ENCODE data around the gene ZNHIT1.
"Not testable (repeated sequence)": the region's sequence is repeated elsewhere in the genome, so short reads cannot be mapped to it uniquely, and the experiment has no call there.

Gene ZNHIT1

DNA sequence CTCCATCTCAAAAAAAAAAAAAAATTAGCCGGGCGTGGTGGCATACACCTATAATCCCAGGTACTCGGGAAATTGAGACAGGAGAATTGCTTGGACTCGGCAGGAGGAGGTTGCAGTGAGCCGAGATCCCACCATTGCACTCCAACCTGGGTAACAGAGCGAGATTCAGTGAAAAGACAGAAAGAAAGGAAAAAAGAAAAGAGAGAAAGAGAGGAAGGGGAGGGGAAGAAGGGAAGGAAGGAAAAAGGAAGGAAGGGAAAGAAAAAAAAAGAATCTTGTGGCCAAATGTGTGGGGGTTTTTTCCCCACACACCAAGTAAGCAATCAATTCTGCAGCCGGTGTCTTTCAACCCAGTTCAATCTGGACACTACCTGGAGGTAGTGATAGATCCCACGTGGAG, 28.9 kb upstream of the ZNHIT1 start:
- no peak for DNase-seq

DNA sequence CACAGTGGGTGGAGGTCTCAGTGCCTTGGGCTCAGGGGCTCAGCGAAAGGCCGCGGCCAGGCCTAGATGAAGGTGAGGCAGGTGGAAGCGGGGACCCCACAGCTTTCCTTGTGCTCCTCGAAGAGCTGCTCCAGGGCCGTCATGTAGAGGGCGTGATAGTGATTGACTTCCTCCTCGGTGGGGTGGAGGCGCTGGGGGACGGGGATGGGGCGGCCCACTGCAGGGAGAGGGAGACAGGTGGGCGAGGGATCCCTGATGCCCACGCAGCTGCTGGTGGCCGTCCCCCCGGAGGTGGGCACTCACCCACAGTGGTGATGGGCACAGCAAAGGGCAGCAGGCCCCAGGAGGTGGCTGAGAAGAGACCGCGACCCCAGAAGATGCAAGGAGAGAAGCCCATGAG, 22.1 kb upstream of the ZNHIT1 start:
- DNase-seq, result no peak

DNA sequence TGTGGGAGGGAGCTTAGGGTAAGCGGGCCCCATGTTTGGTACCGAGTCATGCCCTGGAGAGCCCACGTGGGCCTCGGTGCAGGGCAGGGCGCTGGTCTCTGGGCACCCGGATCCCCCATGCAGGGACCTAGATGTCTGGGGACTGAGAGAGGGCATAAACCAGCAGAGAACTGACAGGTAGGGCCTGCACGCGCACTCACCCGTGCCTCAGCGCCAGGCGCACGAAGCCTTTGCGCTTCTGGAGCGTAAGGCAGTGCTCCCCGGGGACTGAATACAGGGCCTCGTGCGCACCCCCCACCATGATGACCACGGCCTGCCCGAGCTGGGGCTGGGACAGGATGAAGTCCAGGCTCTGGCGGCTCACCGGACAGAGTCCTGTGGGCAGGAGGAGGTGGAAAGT, 20.0 kb upstream of the ZNHIT1 start:
- no peak for DNase-seq

- DNase-seq, result no peak
Measured at GRCh38 chr7:101198476-101198875, 19.5 kb upstream of the ZNHIT1 start.

GRCh38 chr7:101199522-101199921, 18.4 kb upstream of the ZNHIT1 start:
- DNase-seq, result not testable (repeated sequence)

- DNase-seq, result no peak
Measured at GRCh38 chr7:101200504-101200861, 17.5 kb upstream of the ZNHIT1 start.

- no peak for DNase-seq
Measured at GRCh38 chr7:101200862-101201599, 16.9 kb upstream of the ZNHIT1 start, which contains the start of gene MOGAT3. Gene MOGAT3, minus strand, starts transcription at chr7:101201036. Its CDS starts 182 bp downstream, at chr7:101200854.

DNA sequence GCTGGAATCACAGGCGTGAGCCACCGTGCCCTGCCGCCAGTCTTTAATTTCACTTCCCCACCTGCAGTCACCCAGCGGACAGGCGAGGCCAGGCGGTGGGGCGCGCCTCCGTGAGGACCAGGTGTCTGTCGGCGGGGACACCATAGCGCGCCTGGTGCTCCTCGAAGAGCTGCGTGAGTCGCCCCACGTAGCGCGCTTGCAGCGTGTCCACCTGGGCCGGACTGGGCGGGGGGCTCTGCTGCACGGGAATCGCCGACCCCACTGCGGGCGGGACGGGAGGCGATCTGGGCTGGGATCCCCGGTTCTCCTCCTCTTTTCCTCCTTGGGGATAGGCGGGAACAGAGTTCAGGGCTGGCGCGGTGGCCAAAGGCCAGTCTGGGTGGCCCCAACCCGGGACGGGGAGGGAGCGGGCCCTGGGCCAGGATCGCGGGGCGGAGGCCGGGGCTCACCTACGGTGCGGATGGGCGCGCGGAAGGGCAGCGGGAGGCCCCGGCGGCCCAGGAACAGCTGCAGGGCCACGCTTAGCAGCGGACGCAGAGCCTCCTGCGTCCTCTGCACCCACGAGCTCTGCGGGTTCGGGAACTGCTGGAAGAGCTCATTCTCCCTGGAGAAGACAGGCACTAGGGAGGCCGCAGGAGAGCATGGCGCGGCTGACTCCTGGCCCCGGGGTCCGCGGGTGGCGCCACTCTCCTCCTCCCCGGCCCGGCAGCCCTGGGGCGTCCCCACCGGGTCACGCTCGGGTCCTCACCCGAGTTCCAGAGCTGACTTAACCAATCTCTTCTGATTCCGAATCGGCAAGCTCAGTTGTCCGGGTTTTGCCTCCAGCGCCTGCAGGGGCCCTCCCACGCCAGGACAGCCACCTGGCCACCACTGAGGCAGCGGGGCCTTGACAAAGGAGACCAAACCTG, 16.0 kb upstream of the ZNHIT1 start:
- no peak for DNase-seq

GRCh38 chr7:101202603-101202918, 15.4 kb upstream of the ZNHIT1 start:
- DNase-seq, result no peak

DNA sequence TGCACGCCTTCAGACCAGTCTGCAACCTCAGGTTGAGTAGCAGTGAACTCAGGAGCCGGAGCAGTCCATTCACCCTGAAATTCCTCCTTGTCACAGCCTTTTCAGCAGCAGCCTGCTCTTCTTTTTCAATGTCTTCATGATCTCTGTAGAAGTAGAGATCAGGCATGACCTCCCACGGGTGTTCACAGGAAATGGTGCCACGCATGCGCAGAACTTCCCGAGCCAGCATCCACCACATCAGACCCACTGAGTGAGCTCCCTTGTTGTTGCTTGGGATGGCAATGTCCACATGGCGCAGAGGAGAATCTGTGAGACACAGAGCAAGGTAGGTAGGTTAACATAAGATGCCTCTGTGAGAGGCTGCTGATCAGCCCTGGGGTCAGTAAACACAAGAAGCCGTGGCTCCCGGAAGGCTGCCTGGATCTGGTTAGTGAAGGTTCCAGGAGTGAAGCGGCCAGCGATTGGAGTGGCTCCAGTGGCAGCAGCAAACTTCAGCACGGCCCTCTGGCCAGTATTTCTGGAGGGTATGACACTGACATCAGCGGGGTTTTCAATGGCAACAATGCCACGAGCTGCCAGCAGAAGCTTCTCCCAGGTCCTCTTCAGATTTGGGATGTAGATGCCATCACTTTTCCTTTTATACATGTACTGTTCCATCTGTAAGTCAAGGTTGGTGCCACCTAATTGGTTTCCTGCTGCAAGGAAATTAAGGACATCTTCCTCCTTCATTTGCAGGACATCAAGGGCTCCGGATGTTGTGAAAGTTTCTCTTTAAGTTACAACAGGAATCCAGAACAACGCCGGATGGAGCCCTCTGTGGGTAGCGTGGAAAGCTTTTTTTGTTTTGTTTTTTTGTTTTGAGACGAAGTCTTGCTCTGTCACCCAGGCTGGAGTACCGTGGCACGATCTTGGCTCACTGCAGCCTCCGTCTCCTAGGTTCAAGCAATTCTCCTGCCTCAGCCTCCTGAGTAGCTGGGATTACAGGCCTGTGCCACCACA, 13.9 kb upstream of the ZNHIT1 start:
- DNase-seq, result not testable (repeated sequence)

DNA sequence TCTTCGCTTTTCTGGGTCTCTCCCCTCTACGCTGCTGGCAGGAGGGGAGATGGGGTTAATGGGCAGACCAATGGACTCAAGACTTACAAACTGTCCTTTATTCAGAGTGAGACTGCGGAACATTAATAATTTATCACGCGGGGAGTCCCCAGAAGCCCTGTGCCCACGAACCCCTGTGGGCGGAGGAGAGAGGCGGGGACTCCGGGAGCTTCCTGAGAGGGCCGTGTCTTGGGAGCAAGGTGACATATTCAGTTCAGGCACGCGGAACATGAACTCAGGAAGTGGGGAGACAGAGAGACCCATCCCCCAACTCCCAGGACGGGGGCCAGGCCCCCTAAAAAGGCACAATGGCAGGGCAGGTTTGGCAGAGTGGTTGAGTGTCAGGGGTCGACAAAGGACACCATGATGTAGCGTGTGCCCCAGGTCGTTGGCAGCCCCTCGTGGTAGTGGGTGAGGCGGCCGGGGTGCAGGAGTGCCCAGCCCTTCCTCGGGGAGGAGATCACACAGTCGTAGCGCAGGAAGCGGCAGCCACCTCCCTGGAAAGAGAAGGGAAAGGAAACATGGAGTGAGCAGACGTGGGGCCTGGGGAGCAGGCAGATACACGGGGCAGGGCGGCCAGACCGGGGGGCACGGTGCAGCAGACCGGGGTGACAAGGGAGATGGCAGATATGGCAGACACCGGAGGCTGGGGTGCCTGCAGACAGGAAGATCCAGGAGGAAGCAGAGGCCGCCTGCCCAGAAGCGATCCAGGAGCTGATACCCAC, 11.9 kb upstream of the ZNHIT1 start:
- no peak for DNase-seq

- DNase-seq, result no peak
Measured at GRCh38 chr7:101206665-101207042, 11.3 kb upstream of the ZNHIT1 start.

GRCh38 chr7:101207459-101207858, 10.5 kb upstream of the ZNHIT1 start:
- DNase-seq, result no peak

- DNase-seq, result no peak
Measured at GRCh38 chr7:101208794-101209193, 9.2 kb upstream of the ZNHIT1 start.

- DNase-seq, result no peak
Measured at GRCh38 chr7:101210143-101210542, 7.8 kb upstream of the ZNHIT1 start.

GRCh38 chr7:101211501-101211900, 6.5 kb upstream of the ZNHIT1 start:
- no peak for DNase-seq

DNA sequence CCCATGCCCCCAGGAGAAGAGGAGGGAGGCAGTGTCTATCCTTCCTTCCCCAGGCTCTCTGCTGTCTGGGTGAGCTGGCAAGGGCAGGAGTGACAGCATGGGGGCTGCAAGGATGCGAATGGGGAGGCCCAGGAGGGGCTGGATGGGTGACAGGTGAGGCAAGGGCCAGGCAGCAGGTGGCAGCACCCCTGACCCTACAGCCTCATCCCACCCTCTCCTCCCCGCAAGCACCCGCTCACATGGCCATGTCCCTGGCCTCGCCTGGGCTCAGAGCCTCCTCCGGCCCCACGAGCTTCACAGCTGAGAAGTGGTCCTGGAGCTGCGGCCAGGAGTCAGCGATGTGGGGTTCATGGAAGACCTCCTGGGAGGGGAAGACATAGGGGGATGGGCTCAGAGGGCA, 6.0 kb upstream of the ZNHIT1 start:
- no peak for DNase-seq

DNA sequence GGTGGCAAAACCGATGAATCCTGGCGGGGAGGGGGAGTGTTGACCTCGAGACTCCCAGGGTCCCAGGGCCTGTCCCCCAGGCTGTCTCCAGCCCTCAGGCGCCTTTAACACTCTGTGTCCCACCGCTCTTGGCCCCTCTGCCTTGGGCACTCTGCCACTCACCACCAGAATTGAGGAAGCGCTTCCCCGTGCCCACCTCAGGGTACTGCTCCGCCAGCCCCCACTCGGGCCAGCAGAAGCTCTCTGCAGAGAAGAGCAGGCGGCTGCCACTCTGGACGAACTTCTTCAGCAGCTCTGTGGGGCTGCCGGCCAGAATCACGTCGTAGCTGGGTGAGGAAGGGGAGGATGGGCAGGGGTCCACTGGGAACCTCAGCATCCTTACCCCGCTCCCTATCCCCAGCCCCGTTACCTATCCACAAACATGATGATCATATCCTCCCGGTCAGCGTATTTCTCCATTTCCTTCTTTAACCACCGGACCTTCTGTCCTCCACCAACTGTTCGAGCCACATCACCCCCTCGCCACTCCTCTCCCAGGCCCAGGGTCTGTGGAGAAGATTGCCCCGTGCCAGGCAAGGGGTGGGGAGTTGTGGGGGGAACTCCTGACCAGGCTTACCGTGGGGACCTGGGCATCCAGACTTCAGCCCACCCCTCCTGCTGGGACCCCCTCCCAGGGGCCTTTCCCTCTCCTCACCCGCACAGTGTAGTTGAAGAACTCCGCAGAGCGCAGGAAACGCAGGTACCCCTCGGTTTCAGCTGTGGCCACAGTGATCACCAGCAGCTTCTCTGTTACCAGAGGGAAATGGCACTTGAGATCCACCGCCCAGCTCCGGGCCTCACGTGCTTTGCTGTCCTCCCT, 1.7 kb upstream of the ZNHIT1 start:
- no peak for DNase-seq

GRCh38 chr7:101216860-101217387, 1.0 kb upstream of the ZNHIT1 start:
- no peak for DNase-seq

DNA sequence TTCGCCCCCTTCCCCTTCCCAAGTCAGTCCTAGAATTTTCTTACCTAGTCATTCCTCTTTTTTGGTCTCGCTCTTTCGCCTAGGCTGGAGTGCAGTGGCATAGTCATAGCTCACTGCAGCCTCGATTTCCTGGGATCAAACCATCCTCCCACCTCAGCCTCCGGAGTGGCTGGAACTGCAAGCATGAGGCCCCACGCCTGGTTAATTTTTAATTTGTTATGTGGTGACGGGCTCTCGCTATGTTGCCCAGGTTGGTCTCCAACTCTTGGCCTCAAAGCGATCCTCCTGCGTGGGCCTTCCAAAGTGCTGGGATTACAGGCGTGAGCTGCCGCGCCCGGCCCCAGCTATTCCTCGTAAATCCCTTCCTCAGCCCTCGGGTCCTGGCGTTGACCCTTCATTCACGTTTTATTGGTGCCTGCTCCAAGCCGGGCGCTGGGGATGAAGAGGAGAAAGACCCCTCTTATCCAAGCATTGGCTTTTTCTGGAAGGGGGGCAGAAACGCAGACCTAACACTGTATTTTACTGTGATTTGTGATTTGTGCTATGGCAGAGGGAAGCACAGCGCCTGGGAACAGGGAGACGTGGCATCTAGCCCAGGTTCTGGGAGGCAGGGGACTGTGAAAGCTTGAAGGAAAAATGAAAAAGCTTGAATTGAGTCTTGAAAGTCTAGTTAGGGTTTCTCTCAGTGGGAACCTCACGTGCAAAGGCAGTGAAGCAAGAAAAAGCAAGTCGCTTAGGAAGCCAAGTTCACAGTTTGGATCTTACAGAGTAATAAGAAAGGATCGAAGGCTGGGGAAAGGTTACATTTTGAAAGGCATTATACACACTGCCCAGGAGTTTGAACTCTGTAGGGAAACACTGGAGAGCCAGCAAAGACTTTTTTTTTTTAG, 516 bp downstream of the ZNHIT1 start:
- DNase-seq, result no peak
